Measurements from ENCODE around the gene NBEAL2.

- no peak for TF ChIP-seq CTCF (IDR thresholded peaks at IDR 0.05 in 4 of 5, conservative IDR thresholded peaks at IDR 0.05 in 1 of 5)
- no peak for TF ChIP-seq POLR2A (IDR thresholded peaks at IDR 0.05)
Observed at GRCh38 chr3:46965151-46965550, 14.3 kb upstream of the NBEAL2 start.

Data from gastrocnemius medialis (tissue), 4 donors.